Tibial nerve (tissue), 3 donors: ENCODE measurements around the gene KCNH8.

ENCODE experiments used
- EP300 ChIP-seq, 2 donors: sonication (generic); formaldehyde crosslinking; IDR thresholded peaks; one replicate each; pipeline ENCODE4 v1.6.1; 2017; ENCODE audit warnings: antibody characterized with exemption in 2 of 2, mild to moderate bottlenecking in 1 of 2
- POLR2A ChIP-seq, 2 donors: fragments of 450-650 bp; IDR thresholded peaks; one replicate each; pipeline ENCODE4 v1.6.1; 2017; ENCODE audit warnings: antibody characterized with exemption in 2 of 2, mild to moderate bottlenecking in 2 of 2, moderate library complexity in 2 of 2

DNA sequence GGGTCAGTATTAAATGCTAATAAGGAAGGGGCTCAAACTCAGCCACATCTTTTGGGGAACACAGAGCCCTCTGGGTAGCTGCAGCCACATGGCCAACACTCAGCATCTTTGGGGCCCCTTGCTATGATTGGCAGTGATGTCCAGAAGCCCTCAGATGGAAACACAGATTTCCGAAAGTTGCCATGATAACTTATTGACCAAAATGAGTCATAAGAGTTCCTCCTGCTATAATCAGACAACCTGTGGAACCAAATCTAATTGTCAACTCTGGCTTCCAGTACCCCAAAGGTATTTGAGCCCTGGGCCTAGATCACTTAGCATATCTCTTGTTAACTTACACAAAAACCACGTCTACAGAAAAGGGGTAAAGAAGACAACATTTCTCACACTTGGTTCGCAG is 392.2 kb downstream of the KCNH8 start:
- TF ChIP-seq POLR2A (IDR thresholded peaks at IDR 0.05) (no peak), EP300 (IDR thresholded peaks at IDR 0.05) (no peak)
